Gastrocnemius medialis (tissue), 4 donors: ENCODE measurements around the gene CD47. TPM values are rescaled to one million over a fixed set of nuclear protein-coding genes. Genes with fewer than 3 reads are reported as not detected.

Experiments
- ATAC-seq, 2 donors: fragments of 150-250 bp; one replicate each; pipeline ENCODE4 v1.9.1; 2016
- DNase-seq, 2 donors: peaks; one replicate each; pipeline ENCODE4 v3.0.0-alpha.2; 2019
- H3K27ac ChIP-seq, 4 donors: fragments of 200-600 bp; sonication (generic); 1 replicate in 1 of 4; 2 replicates in 3 of 4; pipeline ENCODE4 v1.5.1; 2016 to 2018; ENCODE audit warnings: mild to moderate bottlenecking in 2 of 4, moderate library complexity in 1 of 4
- H3K27me3 ChIP-seq, 3 donors: fragments of 200-600 bp; sonication (generic) in 2 of 3; 1 replicate in 1 of 3; 2 replicates in 2 of 3; pipeline versions ENCODE4 v1.5.1 to v1.6.0; 2016 to 2019; ENCODE audit warnings: mild to moderate bottlenecking in 1 of 3, moderate library complexity in 1 of 3
- H3K36me3 ChIP-seq, 2 donors: fragments of 200-600 bp; sonication (generic) in 1 of 2; one replicate each; pipeline ENCODE4 v1.5.1; 2017 to 2018
- H3K4me1 ChIP-seq, 2 donors: fragments of 200-600 bp; sonication (generic) in 1 of 2; one replicate each; pipeline ENCODE4 v1.5.1; 2016 to 2017; ENCODE audit warnings: mild to moderate bottlenecking in 2 of 2
- H3K4me3 ChIP-seq, 4 donors: fragments of 200-600 bp; sonication (generic) in 3 of 4; 1 replicate in 1 of 4; 2 replicates in 3 of 4; pipeline ENCODE4 v1.5.1; 2016 to 2019; ENCODE audit warnings: mild to moderate bottlenecking in 2 of 4
- H3K9me3 ChIP-seq, 3 donors: fragments of 200-600 bp; sonication (generic) in 2 of 3; 1 replicate in 1 of 3; 2 replicates in 2 of 3; pipeline ENCODE4 v1.5.1; 2016 to 2019
- CTCF ChIP-seq, 5 experiments: fragments of 450-650 bp in 3 of 5; fragments of 200-600 bp in 2 of 5; sonication (generic) in 2 of 5; IDR thresholded peaks in 4 of 5; conservative IDR thresholded peaks in 1 of 5; 1 replicate in 4 of 5; 2 replicates in 1 of 5; pipeline ENCODE4 v1.5.1; 2016 to 2019; ENCODE audit warnings: antibody characterized with exemption in 5 of 5, mild to moderate bottlenecking in 3 of 5, moderate library complexity in 3 of 5
- POLR2A ChIP-seq, 2 donors: fragments of 450-650 bp; IDR thresholded peaks; one replicate each; pipeline ENCODE4 v1.6.1; 2017; ENCODE audit warnings: antibody characterized with exemption in 2 of 2, mild to moderate bottlenecking in 2 of 2, moderate library complexity in 2 of 2
- in situ Hi-C, 4 donors: fragments of 200-750 bp; cut with MboI; loops; one replicate each; pipeline versions ENCODE4 v1.15.0 to v1.8.0; 2017; ENCODE audit warnings: low sequenced_read_pairs in 4 of 4
- intact Hi-C: fragments of 100-400 bp; cut with DNase I; formaldehyde crosslinking; loops from one replicate; pipeline ENCODE4 v1.15.1; 2023; ENCODE audit warnings: low total_unique reads
- total RNA-seq, 4 donors: library from RNA; depleted of rRNA; stranded (reverse); fragments of >200 nt; gene quantifications; one replicate each; pipeline versions ENCODE4 v1.1.0 to v1.2.3, GENCODE V29; 2016

Gene CD47
- total RNA-seq, 4 donors from 2014 or later = 14.5 to 30.3 (median 22.4) TPM

DNA sequence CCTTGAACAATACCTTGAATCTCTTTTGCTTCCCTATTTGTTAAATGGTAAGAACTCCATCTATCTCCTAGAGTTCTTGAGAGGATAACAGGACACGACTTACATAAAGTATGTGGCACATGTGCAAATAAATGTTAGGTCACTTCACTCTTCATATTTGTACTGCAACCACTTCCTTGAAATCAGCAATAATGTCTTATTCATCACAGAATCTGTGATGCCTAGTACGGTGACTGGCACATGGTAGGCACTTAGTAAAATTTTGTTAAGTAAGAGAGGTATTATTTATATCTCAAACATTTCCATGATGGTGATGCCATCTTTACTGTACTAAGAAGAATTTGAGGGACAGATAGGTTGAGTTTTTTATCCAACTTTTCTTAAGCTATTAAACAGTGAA, 14.3 kb downstream of the CD47 start:
- Histone ChIP-seq H3K27ac (no peak overlapping the region), H3K4me1 (peaks cover 0 to 8% of the 10 kb centered on the region in 2 donors), H3K9me3 (no peaks in the 10 kb centered on the region), H3K36me3 (no peaks in the 10 kb centered on the region), H3K4me3 (no peak overlapping the region), H3K27me3 (no peaks in the 10 kb centered on the region)
- in situ Hi-C loops = no loop called here
- no peak for DNase-seq
- no peak for ATAC-seq
- intact Hi-C loops = no loop called here
- TF ChIP-seq POLR2A (IDR thresholded peaks at IDR 0.05) (no peak), CTCF (IDR thresholded peaks at IDR 0.05 in 4 of 5, conservative IDR thresholded peaks at IDR 0.05 in 1 of 5) (no peak)

- Histone ChIP-seq H3K4me3 (no peak overlapping the region), H3K36me3 (peaks cover 0 to 15% of the 10 kb centered on the region in 2 donors), H3K9me3 (no peaks in the 10 kb centered on the region), H3K27ac (no peak overlapping the region), H3K27me3 (no peaks in the 10 kb centered on the region), H3K4me1 (no peaks in the 10 kb centered on the region)
- in situ Hi-C loops (no loop called here), intact Hi-C loops (no loop called here)
- ATAC-seq (no peak), DNase-seq (no peak)
- no peak for TF ChIP-seq POLR2A (IDR thresholded peaks at IDR 0.05)
- TF ChIP-seq CTCF (IDR thresholded peaks at IDR 0.05 in 4 of 5, conservative IDR thresholded peaks at IDR 0.05 in 1 of 5) = no peak
Measured at GRCh38 chr3:108073764-108074431, 16.9 kb downstream of the CD47 start.

- TF ChIP-seq POLR2A (IDR thresholded peaks at IDR 0.05) = no peak
- no peak for TF ChIP-seq CTCF (IDR thresholded peaks at IDR 0.05 in 4 of 5, conservative IDR thresholded peaks at IDR 0.05 in 1 of 5)
- intact Hi-C loops (no loop called here), in situ Hi-C loops (no loop called here)
- DNase-seq (no peak), ATAC-seq (no peak)
- no peaks in the 10 kb centered on the region for H3K27me3 ChIP-seq
- no peak overlapping the region for H3K27ac ChIP-seq
- H3K4me3 ChIP-seq = no peak overlapping the region
- H3K4me1 ChIP-seq = no peaks in the 10 kb centered on the region
- H3K36me3 ChIP-seq = peaks cover 0 to 15% of the 10 kb centered on the region in 2 donors
- H3K9me3 ChIP-seq = no peaks in the 10 kb centered on the region
Measured at GRCh38 chr3:108071368-108071767, 19.5 kb downstream of the CD47 start.

DNA sequence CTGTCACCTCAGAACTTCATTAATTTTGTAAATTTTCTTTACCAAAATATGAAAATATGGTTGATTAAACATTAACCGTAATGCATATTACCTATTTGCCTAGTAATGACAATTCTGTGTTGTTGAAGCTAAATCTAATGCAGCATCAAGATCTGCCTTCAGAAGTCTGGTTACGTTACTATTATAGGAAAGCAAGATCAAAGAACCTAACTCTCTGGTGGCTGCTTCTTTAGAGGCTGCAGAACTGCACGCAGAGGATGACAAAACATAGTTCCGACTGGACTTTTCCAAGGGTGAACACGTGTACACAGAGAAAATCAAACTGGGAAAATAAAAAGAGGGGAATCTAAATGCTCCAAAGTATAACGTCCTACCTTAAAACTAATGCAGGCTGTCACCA, 20.5 kb downstream of the CD47 start:
- intact Hi-C loops = no loop called here
- ATAC-seq = no peak

More for the DNA sequence above, 20.5 kb downstream of the CD47 start:
- no peaks in the 10 kb centered on the region for H3K9me3 ChIP-seq
- H3K36me3 ChIP-seq = peaks cover 0 to 15% of the 10 kb centered on the region in 2 donors
- no peak for DNase-seq
- no peaks in the 10 kb centered on the region for H3K4me1 ChIP-seq
- H3K27ac ChIP-seq = no peak overlapping the region
- no peak overlapping the region for H3K4me3 ChIP-seq
- in situ Hi-C loops = no loop called here
- no peak for TF ChIP-seq CTCF (IDR thresholded peaks at IDR 0.05 in 4 of 5, conservative IDR thresholded peaks at IDR 0.05 in 1 of 5)
- TF ChIP-seq POLR2A (IDR thresholded peaks at IDR 0.05) = no peak
- H3K27me3 ChIP-seq = no peaks in the 10 kb centered on the region
